HG03060 (cell line): ENCODE measurements around the gene DCTPP1.
"Not testable (repeated sequence)": the region's sequence is repeated elsewhere in the genome, so short reads cannot be mapped to it uniquely, and the experiment has no call there.

ENCODE experiments used
- ATAC-seq: cut with Tn5 transposase; IDR thresholded peaks from one replicate; pipeline ENCODE4 v1.9.1; 2021; ENCODE audit warnings: low read depth, moderate number of reproducible peaks; ENCODE audit not compliant: unreplicated experiment

DCTPP1 gene

DNA sequence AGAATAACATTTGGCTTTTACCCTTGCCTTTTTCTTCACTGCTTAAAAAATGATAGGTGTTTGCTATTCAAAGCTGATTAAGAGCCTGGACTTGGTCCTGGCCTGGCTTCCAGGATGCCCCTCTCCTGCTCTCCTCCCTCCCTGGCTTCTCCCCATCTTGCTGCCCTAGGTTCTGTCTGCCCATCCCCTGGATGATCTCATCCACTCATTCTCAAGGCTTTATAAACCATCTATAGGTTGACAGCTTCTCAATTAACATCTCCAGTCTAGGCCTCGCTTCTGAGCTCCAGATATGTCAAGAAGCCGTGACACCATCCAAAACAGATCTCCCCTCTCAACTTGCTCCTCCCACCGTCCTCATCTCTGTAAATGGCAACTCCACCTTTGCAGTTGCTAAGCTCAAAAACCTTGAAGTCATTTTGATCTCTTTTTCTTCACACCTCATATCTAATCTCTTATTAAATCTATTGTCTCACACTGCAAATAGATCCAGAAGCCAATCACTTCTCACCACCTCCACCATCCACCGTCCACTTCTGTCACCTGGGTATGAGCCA lies 13.7 kb downstream of the DCTPP1 start:
- ATAC-seq: no peak

DNA sequence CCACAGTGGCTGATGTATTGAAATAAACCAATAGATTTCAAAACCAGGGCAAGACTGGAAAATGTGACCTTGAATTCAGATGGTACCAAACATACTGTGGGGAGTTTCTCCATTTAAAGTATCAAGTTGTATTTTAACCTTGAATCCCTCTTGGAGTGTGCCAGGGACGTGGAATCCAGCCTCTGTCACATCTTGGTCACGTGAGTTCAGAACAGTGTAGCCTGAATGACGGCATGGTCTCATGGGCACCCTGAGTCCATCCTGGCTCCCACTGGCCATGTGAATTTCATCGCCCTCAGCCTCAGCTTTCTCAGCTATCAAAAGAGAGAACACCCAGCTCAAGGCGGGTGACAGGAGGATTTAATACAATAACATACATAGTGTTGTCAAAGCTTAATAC lies 15.7 kb downstream of the DCTPP1 start:
- ATAC-seq: no peak

DNA sequence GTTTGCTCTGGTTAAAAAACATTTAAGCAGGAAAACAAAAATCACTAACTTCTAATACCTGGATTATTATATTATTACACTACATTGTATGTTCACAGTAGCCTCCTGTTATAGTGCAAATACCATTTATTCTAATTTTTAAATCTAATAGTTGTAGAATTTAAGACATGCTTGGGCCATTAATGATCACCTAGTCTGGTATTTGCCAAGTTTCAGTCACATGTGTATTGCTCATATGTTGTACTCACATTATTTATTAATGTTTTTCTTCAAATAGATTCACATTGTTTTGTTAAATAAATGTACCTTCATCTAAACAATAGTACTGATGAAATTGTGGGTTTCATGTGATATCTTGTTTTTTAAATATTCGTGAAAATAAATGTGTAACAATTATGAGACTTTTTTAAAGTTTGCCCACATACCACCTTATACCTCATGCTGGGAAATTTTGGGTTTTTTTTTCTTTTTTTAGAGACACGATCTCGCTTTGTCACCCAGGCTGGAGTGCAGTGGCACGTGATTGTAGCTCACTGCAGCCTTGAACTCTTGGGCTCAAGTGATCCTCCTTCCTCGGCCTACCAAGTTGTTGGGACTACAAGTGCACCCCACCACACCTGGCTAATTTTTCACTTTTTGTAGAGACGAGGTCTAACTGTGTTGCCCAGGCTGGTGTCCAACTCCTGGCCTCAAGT lies 16.6 kb downstream of the DCTPP1 start:
- ATAC-seq: no peak

DNA sequence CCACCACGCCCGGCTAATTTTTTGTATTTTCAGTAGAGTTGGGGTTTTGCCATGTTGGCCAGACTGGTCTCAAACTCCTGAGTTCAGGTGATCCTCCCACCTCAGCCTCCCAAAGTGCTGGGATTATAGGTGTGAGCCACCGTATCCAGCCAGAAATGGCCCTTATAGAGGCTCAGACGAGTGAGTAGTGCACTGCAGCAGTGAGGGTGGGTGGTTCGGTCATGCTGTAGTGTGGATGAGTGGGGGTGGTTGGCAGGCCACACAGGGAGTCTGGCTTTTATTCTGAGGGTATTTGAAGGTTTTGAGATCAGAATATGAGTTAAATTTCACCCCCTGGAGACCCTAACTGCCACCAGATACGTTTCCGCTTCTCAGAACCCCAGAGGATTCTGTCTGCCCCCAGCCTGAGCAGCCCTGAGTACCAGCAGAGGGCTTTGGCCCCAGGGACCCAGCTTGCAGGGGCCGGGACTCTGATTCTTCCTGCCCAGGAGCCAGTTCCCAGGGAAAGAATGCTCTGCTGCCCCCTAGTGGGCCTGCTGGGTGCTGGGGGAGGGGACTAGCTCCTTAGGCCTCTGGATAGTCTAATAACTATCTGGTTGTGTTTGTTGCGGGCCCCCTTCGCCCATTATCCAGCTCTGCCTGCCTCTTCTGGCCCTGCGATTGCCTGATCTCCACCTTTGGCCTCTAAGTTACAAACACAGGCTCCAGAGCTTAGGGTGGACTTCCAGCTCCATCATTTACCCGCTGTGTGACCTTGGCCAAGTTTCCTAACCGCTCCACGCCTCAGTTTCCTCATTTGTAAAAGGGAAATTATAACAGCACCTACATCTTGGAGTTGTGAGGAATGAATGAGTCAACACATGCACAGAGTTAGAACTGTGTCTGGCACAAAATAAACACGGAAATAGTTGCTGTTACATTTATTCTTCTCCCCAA lies 20.4 kb downstream of the DCTPP1 start:
- no peak for ATAC-seq

DNA sequence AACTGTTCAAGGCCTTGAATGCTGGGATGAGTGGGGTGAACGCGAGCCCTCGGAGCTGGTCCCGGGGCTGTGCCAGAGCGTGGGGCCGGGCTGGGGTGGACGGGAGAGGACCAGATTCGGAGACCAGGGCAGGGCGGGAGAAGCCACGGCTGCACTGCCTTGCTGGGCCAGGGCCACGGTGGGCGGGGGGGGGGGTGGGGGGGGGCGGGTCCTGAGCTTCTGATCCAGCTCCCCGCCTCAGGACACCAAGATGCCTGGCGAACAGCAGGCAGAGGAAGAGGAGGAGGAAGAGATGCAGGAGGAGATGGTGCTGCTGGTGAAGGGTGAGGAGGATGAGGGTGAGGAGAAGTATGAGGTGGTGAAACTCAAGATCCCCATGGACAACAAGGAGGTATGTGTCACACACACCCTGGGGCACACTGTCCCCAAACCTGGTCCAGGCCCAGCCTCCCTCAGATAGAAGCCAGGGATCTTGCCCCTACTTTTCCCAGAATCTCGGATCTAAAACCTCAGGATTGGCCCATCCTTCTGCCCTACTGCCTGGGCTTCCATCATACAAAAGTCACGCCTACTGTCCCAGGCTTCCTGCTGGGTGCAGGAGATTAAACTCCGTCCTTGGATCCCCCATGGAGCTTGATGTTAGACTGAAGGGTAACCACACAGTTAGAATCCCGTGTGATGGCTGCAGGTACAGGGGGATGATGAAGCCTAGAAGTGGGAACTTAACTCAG lies 21.9 kb downstream of the DCTPP1 start:
- no peak for ATAC-seq

DNA sequence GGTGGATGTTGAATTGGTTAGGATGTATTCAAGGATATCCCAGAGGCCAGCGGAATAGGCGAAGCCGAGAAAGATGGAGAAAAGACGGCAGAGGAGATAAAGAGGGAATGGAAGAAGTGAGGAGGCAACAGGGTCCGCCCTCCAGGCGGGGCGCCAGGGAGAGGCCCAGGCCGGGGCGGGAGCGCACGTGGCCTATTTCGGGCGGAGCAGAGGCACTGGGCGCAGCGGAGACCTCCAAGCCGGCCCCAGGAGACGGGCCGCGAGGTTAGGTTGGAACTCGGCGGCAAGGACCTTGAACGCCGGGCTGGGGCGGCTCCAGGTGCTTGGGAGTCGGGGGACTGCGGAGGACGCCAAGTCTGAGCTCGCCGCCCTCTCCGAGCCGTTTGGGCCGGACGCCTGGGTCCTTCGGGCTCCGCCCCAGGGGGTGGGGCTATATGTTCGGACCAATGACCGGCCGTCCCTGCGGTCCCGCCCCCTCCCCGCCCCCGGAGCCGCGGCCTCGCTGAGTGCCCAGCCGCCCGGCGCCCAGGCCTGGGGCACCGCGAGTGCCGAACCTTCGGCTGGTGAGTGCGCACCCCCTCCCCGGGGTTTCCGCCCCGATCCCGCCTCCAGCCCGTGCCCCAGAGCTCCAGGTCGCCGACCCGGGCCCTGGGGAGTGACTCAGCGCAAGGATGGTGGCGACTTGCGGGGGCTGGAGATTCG lies 22.6 kb downstream of the DCTPP1 start, which contains the start of gene ZNF771:
ZNF771 (plus strand) TSS at position 505 of the 702 bp plus-strand sequence. CDS start 448 bp downstream, outside the sequence.
- peak; percentile 41 for ATAC-seq

DNA sequence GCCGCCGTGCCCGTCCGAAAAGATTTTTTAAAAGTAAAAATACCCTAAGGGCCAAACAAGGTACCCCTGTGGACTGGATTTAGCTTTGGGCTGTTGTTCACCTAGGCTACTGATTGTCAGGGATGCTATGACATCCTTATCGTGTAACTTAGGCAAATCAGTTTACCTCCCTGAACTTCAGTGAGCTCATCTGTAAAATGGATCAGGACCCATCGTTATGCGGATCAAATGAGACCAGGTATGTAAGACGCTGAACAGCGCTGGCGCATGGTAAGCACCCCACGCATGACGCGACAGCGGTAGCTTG lies 23.1 kb downstream of the DCTPP1 start:
- ATAC-seq: no peak

DNA sequence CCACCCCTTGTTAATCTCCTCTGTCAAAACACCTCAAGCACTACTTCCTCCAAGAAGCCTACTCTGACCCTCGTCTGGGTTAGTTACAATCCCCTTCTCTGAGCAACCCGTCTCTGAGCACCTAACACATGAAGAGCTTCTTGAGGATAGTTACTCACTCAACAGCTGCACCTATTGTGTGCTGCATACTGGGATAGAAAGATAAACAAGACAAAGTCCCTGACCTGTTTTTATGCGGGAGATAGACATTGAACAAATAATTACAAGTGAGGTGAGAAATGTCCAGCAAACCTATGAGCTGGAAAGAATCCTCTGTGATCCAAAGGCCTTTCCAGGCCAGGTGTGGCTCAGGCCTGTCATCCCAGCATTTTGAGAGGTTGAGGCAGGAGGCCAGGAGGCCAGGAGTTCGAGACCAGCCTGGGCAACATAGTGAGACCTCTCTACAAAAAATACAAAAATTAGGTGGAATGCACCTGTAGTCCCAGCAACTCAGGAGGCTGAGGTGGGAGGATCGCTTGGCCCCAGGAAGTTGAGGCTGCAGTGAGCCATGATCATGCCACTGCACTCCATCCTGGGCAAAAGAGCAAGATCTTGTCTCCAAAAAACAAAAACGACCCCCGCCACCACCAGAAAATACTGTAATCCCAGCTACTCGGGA lies 27.9 kb downstream of the DCTPP1 start:
- no peak for ATAC-seq

DNA sequence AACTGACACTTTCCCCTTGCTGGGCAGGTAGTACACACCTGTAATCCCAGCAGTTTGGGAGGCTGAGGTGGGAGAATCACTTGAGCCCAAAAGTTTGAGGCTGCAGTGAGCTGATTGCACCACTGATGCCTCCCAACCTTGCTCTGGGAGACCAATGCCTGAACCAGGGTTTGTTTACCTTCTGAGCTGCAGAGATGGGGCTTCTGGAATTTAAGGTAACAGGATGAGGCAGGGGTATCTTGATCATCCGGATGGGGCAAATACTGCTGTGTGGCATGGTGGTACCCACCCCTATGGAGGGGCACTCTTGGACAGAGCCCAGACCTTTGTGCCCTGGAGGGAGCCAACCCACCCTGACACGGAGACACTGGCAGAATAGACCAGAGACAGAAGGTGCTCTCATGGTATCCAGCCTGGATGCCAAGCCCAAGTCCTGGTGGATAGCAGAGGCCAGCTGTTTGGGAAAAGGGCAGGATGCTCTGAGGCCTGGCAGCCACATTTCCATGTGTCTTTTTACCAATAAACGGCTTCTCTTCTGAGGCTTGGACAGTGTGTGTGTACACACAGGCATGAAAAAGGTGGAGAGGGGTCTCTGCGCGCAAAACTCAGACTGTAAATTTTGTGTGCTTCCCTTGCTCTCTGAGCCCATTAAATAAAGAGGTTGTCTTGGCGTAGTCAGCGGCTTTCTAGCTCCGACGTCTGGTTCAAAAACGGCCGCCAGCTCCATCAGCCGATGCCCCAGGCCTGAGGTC lies 30.2 kb downstream of the DCTPP1 start:
- no peak for ATAC-seq

DNA sequence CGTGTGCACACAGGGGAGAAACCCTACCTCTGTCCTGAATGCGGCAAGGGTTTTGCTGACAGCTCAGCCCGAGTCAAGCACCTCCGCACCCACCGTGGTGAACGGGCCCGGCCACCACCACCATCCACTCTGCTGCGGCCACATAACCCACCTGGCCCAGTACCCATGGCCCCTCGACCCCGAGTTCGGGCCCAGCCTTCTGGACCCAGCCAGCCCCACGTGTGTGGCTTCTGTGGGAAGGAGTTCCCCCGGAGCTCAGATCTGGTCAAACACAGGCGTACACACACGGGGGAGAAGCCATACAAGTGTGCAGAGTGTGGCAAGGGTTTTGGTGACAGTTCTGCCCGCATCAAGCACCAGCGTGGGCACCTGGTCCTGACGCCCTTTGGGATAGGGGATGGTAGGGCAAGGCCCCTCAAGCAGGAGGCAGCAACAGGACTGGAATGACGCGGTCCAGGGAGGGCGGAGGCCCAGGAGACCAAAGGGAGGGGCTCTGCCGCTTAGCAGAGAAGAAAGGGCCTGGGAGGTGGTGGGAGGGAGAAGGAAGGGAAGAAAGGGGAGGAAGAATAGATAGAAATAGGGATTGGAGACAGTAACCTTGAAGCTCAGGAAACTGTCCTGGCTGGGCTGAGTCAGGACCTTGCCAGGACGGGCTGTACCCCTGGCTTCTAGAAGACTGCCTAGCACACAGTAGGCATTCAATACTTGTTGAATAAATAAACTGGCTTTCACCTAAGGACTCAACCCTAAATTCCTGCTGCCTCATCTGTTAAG lies 31.0 kb downstream of the DCTPP1 start:
- ATAC-seq: no peak

DNA sequence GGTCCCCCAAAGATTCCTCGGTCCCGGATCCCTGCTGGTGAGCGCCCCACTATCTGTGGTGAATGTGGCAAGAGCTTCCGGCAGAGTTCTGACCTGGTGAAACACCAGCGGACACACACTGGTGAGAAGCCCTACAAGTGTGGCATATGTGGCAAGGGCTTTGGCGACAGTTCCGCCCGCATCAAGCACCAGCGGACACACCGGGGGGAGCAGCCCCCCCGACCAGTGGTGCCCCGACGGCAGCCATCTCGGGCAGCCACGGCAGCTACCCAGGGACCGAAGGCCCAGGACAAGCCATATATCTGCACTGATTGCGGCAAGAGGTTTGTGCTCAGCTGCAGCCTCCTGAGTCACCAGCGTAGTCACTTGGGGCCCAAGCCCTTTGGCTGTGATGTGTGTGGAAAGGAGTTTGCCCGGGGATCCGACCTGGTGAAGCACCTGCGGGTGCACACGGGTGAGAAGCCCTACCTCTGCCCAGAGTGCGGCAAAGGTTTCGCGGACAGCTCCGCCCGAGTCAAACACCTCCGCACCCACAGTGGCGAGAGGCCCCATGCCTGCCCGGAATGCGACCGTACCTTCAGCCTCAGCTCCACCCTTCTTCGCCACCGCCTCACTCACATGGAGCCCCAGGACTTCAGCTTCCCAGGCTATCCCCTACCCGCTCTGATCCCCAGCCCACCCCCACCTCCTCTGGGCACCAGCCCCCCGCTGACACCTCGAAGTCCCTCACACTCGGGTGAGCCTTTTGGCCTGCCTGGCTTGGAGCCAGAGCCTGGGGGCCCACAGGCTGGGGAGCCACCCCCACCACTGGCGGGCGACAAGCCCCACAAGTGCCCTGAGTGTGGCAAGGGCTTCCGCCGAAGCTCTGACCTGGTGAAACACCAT lies 31.8 kb downstream of the DCTPP1 start:
- ATAC-seq: no peak

DNA sequence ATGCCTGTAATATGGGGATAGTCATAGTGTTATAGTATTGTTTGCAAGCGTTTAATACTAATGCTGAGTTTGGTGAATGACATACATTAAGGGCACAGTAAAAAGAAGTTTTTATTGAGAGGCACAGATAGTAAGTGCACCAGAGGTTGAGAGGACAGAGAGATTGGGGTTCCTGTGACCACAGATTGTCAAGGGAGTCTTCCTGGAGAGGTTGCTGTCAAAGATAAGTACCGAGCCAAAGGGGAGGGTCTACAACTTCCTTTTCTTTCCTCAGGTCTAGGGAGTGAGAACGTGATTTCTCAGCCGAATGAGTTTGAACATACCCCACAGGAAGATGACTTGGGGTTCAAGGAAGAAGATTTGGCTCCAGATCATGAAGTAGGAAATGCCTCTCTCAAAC lies 32.8 kb downstream of the DCTPP1 start:
- ATAC-seq: no peak

DNA sequence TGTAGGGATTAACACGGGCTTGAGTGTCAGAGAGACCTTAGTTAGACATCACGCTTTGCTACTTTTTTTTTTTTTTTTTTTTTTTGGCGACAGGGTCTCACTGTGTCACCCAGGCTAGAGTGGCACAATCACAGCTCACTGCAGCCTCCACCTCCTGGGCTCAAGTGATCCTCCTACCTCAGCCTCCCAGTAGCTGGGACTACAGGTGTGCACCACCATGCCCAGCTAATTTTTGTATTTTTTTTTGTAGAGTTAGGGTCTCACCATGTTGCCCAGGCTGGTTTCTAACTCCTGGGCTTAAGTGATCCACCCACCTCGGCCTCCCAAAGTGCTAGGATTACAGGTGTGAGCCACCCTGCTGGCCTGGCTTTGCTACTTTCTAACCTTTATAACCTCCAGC lies 33.2 kb downstream of the DCTPP1 start:
- not testable (repeated sequence) for ATAC-seq

DNA sequence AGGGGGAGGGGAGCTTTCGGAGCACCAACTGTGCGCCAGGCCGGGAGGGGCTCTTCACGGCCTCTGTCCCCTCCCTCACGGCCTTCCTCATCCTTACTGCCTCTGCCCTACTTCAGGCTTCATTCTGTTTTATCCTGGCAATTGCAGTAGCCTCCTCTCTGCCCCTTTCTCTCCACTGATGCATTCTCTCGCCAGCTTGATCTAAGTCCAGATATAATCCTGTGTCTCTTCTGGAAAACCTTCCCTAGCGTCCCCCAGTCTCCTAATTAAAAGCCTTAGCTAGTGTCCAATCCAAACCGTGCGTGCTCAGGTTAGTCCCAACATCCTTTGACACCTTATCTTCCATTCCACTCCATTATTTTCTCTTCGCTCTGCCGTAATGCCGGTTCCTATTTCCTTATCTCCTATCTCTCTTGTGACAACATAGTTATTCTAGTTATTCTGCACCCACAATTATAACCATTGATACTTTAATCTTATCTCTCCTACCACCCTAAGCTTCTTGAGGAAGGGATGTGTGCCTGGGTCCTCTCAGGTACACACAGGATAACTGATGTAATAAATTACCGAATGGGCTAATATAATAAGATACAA lies 33.7 kb downstream of the DCTPP1 start:
- no peak for ATAC-seq

DNA sequence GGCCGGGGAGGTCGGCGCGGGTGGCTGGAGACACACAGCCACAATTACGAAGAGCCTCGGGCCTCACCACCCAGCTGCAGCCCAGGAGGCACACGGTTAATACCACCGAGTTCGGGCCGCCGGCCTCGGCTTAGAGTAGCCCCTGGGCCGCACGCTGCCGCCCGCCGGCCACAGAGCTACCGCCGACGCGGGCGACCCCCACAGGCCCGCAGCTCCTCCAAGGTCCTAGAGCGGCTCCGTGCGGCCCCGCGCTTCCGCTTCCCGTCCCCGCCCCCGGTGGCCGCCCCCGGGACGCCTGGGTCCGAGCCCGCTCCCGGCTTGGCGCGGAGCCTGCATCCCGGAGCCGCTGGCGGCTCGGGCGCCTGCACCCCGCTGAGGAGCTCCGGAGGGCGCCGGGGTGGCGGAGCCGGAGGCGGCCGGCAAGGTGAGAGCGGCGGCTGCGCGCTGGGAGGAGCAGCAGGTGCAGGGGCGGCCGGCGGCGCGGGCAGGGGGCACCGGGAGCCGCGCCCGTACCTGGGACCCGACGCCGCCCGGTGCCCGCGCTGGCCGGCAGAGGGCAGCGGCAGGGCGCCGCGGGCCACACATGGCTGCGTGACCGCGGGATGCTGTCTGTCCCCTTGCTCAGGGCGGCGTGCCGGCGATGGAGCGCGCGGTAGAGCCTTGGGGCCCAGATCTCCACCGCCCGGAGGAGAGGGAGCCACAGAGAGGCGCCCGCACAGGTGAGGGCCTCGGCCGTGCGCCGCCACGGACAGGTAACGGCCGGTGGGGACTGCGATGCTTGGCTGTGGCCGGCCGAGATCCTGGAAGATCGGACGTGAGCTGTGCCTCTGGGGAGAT lies 34.5 kb downstream of the DCTPP1 start, which contains the start of gene ZNF48:
ZNF48 (plus strand) TSS at position 266 of the 837 bp plus-strand sequence; CDS start at position 641, 375 bp downstream.
- ATAC-seq: no peak

DNA sequence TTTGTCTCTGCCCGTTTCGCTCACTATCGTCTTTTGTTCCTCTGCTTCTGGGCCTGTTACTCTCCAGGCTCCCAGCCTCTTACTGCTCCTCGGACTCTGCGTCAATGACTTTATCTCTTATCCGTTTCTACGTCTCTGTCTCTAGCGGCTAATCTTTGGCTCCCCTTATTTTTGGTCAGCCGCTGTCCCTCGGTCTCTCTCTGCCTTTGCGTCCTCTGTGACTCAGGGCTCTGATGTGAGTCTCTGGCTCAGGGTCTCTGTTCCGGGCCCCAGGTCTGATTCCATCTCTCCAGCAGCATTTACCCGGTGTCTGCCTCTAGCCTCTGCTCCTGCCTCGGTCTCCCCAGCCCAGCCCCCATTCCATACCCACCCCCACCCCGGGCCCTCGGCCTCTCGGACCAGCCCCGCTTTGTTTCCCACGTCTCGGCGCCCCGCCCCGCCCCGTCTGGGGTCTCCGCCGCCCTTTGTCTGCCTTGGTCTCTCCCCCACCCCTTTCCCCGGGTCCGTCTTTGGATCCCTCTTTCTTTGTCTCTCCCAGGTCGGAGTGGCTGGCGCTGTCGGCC lies 35.2 kb downstream of the DCTPP1 start:
- ATAC-seq: no peak
